IPS-NIHi7 (cell line): ENCODE data around the gene TSPYL4.

Experiments
- DNase-seq: peaks from one replicate; pipeline ENCODE4 v3.0.0; 2012; ENCODE audit warnings: mixed read lengths; ENCODE audit errors: extremely low spot score

The TSPYL4 gene

GRCh38 chr6:116229287-116229913 lies 24.5 kb downstream of the TSPYL4 start:
- DNase-seq, result peak; percentile 93

- no peak for DNase-seq
Observed at GRCh38 chr6:116223355-116223754, 30.5 kb downstream of the TSPYL4 start.

- no peak for DNase-seq
Observed at GRCh38 chr6:116221911-116222310, 32.0 kb downstream of the TSPYL4 start.

GRCh38 chr6:116221067-116221466 lies 32.8 kb downstream of the TSPYL4 start:
- no peak for DNase-seq

GRCh38 chr6:116218866-116219265 lies 35.0 kb downstream of the TSPYL4 start:
- no peak for DNase-seq

- no peak for DNase-seq
Observed at GRCh38 chr6:116218172-116218633, 35.7 kb downstream of the TSPYL4 start.

GRCh38 chr6:116217069-116217468 lies 36.8 kb downstream of the TSPYL4 start:
- peak; percentile 18 for DNase-seq

- DNase-seq, result no peak
Observed at GRCh38 chr6:116215414-116215813, 38.5 kb downstream of the TSPYL4 start.

GRCh38 chr6:116214681-116215080 lies 39.2 kb downstream of the TSPYL4 start:
- DNase-seq, result no peak

- no peak for DNase-seq
Observed at GRCh38 chr6:116210750-116211425, 43.0 kb downstream of the TSPYL4 start.

- no peak for DNase-seq
Observed at GRCh38 chr6:116210316-116210715, 43.6 kb downstream of the TSPYL4 start.

- DNase-seq, result no peak
Observed at GRCh38 chr6:116208056-116208785, 45.7 kb downstream of the TSPYL4 start.

GRCh38 chr6:116206231-116206903 lies 47.5 kb downstream of the TSPYL4 start:
- DNase-seq, result no peak

- DNase-seq, result no peak
Observed at GRCh38 chr6:116205281-116205680, 48.6 kb downstream of the TSPYL4 start.

- no peak for DNase-seq
Observed at GRCh38 chr6:116201538-116201937, 52.3 kb downstream of the TSPYL4 start.

- no peak for DNase-seq
Observed at GRCh38 chr6:116200619-116201249, 53.1 kb downstream of the TSPYL4 start.
